Naive B cell (primary cell): ENCODE data around the gene IGLON5. TPM values are rescaled to one million over a fixed set of nuclear protein-coding genes. Genes with fewer than 3 reads are reported as not detected.

Experiments
- ATAC-seq, 2 donors: fragments of 150-1000 bp; cut with Tn5 transposase; 2 replicates each; pipeline ENCODE4 v1.10.0; 2021; ENCODE audit warnings: low read depth in 2 of 2, mild to moderate bottlenecking in 2 of 2, moderate library complexity in 2 of 2
- DNase-seq: peaks from one replicate; pipeline ENCODE4 v3.0.0; 2022
- H3K27ac Mint-ChIP-seq, 6 donors: one replicate each; pipeline ENCODE4 v1.8.0; 2020 to 2022; ENCODE audit warnings: mild to moderate bottlenecking in 6 of 6, mixed read lengths in 6 of 6, moderate library complexity in 5 of 6, inconsistent platforms in 2 of 6
- H3K27me3 Mint-ChIP-seq, 3 donors: one replicate each; pipeline ENCODE4 v1.8.0; 2021 to 2022; ENCODE audit warnings: mixed read lengths in 3 of 3, mild to moderate bottlenecking in 1 of 3
- H3K36me3 Mint-ChIP-seq, 2 donors: one replicate each; pipeline ENCODE4 v1.8.0; 2020 to 2022; ENCODE audit warnings: mixed read lengths in 2 of 2, inconsistent platforms in 1 of 2, mild to moderate bottlenecking in 1 of 2
- H3K4me1 Mint-ChIP-seq, 3 donors: one replicate each; pipeline ENCODE4 v1.8.0; 2020 to 2022; ENCODE audit warnings: mixed read lengths in 3 of 3, inconsistent platforms in 1 of 3, mild to moderate bottlenecking in 1 of 3, moderate library complexity in 1 of 3
- H3K4me3 Mint-ChIP-seq, 8 donors: one replicate each; pipeline ENCODE4 v1.8.0; 2020 to 2022; ENCODE audit warnings: mild to moderate bottlenecking in 8 of 8, mixed read lengths in 8 of 8, moderate library complexity in 8 of 8, inconsistent platforms in 2 of 8
- H3K9me3 Mint-ChIP-seq, 7 donors: one replicate each; pipeline ENCODE4 v1.8.0; 2020 to 2022; ENCODE audit warnings: mixed read lengths in 7 of 7, mild to moderate bottlenecking in 5 of 7, inconsistent platforms in 2 of 7, moderate library complexity in 1 of 7
- polyA plus RNA-seq, 6 donors: library from polyadenylated mRNA; unstranded; fragments of 300-500 nt; fragmentation: Illumina TruSeq; gene quantifications; one replicate each; pipeline ENCODE4 v1.2.3, GENCODE V29; 2021; ENCODE audit warnings: low read depth in 6 of 6

The IGLON5 gene
- polyA plus RNA-seq, 6 donors from 2014 or later = not detected

DNA sequence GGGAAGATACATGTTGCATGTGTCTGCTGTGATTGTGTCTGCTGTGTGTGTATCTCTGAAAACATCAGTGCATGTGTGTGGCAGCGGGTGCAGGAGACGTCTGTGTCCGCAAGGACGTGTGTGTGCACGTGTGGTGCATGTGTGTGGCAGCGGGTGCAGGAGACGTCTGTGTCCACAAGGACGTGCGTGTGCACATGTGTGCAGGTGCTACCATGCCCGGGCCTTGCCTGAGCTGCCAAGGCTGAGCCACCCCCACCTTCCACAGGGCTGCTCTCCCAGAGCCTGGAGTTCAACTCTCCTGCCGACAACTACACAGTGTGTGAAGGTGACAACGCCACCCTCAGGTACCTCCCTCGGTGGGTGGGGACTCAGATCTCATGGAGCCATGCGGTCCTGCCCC is 10.4 kb downstream of the IGLON5 start:
- no peak for ATAC-seq
- H3K36me3 Mint-ChIP-seq = peaks cover 0 to 10% of the 10 kb centered on the region in 2 donors
- peak overlapping the region in 1 of 6 donors; percentile 49 for H3K27ac Mint-ChIP-seq
- peaks cover 42 to 70% (median 65%) of the 10 kb centered on the region in 3 donors for H3K27me3 Mint-ChIP-seq
- no peak for DNase-seq
- no peak overlapping the region for H3K4me3 Mint-ChIP-seq
- H3K9me3 Mint-ChIP-seq = peaks cover 1 to 6% (median 4%) of the 10 kb centered on the region in 7 donors
- H3K4me1 Mint-ChIP-seq = peaks cover 0 to 1% (median 0%) of the 10 kb centered on the region in 3 donors

DNA sequence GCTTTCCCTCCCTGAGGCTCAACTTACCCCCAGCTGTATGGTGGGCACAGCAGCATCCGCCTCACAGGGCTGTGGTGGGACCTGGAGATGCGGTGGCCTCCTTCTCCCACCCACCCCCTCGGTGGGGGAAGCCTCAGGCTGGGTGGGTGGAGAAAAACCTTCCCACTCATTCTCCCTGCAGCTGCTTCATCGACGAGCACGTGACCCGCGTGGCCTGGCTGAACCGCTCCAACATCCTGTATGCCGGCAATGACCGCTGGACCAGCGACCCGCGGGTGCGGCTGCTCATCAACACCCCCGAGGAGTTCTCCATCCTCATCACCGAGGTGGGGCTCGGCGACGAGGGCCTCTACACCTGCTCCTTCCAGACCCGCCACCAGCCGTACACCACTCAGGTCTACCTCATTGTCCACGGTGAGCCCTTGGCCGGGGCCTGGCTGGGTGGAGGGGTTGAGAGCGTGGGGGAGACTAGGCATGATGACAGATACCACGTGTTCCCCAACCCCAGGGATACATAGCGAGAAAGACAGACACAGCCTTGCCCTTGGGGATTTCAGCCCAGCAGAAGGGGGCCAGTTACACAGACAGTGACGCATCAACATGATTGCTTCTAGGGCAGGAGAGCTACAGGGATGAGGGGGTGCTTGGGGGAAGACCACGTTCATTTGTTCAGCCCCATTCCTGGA is 12.2 kb downstream of the IGLON5 start:
- H3K9me3 Mint-ChIP-seq = peaks cover 2 to 7% (median 4%) of the 10 kb centered on the region in 7 donors
- H3K4me1 Mint-ChIP-seq = peaks cover 4 to 8% (median 8%) of the 10 kb centered on the region in 3 donors
- H3K36me3 Mint-ChIP-seq = peaks cover 0 to 17% of the 10 kb centered on the region in 2 donors
- DNase-seq (no peak), ATAC-seq (no peak)
- H3K27ac Mint-ChIP-seq = peak overlapping the region in 1 of 6 donors; percentile 25
- peaks cover 47 to 84% (median 77%) of the 10 kb centered on the region in 3 donors for H3K27me3 Mint-ChIP-seq
- H3K4me3 Mint-ChIP-seq = no peak overlapping the region

DNA sequence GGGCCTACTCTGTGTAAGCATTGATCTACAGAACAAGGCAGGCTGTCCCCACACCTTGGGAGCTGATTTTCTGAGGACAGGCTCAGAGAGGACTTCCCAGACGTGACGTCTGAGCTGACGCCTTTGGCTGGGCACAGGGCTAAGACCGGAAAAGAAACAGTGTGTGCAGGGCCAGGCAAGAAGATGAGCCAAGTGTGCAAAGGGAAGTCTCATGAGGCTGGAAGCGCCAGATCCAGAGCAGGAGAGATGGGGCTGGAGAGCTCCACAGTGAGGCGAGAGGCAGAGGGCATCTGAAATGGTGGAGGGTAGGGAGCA is 12.7 kb downstream of the IGLON5 start:
- no peak overlapping the region for H3K4me3 Mint-ChIP-seq
- H3K27ac Mint-ChIP-seq = no peak overlapping the region
- peaks cover under 1 to 7% (median 4%) of the 10 kb centered on the region in 7 donors for H3K9me3 Mint-ChIP-seq
- ATAC-seq = no peak
- DNase-seq = no peak
- H3K4me1 Mint-ChIP-seq = peaks cover 4 to 8% (median 8%) of the 10 kb centered on the region in 3 donors
- H3K27me3 Mint-ChIP-seq = peaks cover 45 to 86% (median 80%) of the 10 kb centered on the region in 3 donors
- peaks cover 0 to 17% of the 10 kb centered on the region in 2 donors for H3K36me3 Mint-ChIP-seq

DNA sequence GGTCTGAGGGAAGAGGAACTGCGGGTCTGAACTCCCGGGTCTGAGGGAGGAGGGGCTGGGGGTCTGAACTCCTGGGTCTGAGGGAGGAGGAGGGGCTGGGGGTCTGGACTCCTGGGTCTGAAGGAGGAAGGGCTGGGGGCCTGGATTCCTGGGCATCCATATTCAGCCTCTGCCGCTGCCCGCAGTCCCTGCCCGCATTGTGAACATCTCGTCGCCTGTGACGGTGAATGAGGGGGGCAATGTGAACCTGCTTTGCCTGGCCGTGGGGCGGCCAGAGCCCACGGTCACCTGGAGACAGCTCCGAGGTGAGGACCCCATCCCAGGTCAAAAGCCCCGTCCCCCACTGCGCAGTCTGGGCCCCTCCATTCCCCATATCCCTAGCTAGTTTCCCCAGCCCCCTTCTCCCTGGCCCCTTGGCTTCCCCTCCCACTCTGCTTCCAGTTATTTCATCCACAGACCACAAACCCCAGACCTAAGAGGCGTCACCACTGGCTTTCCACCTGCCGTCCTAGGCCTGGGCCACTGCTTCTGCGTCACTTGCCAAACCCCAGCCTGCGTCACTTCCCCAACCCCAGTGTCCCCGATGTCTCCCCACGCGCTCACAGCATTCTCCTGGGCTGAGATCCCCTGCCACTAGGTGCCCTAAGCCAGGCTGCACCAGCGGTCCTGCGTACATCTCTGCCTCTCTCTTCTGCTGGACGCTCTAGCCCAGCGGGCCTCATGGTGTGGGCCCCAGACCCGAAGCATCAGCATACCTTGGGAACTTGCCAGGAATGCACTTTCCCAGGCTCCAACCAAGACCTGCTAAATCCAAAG is 13.9 kb downstream of the IGLON5 start:
- H3K27ac Mint-ChIP-seq = peak overlapping the region in 1 of 6 donors; percentile 7
- peaks cover 8 to 9% (median 8%) of the 10 kb centered on the region in 3 donors for H3K4me1 Mint-ChIP-seq
- H3K9me3 Mint-ChIP-seq = peaks cover under 1 to 7% (median 4%) of the 10 kb centered on the region in 7 donors
- H3K27me3 Mint-ChIP-seq = peaks cover 47 to 88% (median 83%) of the 10 kb centered on the region in 3 donors
- DNase-seq (no peak), ATAC-seq (peak; percentile 45 to 60)
- peak overlapping the region in 2 of 8 donors; percentile 44 to 46 for H3K4me3 Mint-ChIP-seq
- peaks cover under 1 to 17% of the 10 kb centered on the region in 2 donors for H3K36me3 Mint-ChIP-seq

DNA sequence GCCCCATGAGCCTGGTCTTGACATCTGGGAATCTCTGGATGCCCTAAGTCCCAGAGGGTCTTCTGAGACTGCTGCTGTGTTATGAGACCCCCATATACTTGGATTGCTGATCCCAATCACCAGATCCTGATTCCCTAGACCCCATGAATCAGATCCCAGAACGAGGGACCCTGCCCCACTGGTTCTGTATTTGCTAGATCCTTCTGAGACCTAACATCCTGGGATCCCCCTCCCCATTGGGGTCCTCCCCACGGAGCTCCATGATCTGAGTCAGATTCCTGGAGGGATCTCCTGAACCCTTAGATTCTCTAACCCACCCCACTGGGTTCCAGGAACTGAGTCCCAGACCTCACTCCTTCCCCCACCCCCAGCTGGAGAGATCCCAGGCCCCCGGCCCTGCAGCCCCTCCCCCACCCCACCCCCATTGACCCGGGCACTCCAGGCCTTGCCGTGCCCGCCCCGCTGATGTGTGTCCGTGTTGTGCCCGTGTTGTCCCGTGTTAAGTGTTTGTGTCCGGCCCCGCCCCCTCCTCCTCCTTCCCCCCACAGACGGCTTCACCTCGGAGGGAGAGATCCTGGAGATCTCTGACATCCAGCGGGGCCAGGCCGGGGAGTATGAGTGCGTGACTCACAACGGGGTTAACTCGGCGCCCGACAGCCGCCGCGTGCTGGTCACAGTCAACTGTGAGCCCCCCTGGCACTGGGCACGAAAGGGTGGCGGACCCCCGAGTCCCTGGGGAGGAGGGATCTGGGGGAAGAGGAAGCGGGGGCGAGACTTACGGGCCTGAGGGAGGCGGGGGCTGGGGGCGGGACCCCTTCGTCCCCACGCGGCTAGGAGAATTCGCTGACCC is 15.0 kb downstream of the IGLON5 start:
- H3K27ac Mint-ChIP-seq = peak overlapping the region in 1 of 6 donors; percentile 63
- peaks cover 8 to 9% (median 8%) of the 10 kb centered on the region in 3 donors for H3K4me1 Mint-ChIP-seq
- H3K9me3 Mint-ChIP-seq = peaks cover 4 to 18% (median 6%) of the 10 kb centered on the region in 7 donors
- peak overlapping the region in 4 of 8 donors; percentile 37 to 46 (median 42) for H3K4me3 Mint-ChIP-seq
- no peak for DNase-seq
- H3K27me3 Mint-ChIP-seq = peaks cover 47 to 93% (median 88%) of the 10 kb centered on the region in 3 donors
- no peak for ATAC-seq
- peaks cover 8 to 18% of the 10 kb centered on the region in 2 donors for H3K36me3 Mint-ChIP-seq

DNA sequence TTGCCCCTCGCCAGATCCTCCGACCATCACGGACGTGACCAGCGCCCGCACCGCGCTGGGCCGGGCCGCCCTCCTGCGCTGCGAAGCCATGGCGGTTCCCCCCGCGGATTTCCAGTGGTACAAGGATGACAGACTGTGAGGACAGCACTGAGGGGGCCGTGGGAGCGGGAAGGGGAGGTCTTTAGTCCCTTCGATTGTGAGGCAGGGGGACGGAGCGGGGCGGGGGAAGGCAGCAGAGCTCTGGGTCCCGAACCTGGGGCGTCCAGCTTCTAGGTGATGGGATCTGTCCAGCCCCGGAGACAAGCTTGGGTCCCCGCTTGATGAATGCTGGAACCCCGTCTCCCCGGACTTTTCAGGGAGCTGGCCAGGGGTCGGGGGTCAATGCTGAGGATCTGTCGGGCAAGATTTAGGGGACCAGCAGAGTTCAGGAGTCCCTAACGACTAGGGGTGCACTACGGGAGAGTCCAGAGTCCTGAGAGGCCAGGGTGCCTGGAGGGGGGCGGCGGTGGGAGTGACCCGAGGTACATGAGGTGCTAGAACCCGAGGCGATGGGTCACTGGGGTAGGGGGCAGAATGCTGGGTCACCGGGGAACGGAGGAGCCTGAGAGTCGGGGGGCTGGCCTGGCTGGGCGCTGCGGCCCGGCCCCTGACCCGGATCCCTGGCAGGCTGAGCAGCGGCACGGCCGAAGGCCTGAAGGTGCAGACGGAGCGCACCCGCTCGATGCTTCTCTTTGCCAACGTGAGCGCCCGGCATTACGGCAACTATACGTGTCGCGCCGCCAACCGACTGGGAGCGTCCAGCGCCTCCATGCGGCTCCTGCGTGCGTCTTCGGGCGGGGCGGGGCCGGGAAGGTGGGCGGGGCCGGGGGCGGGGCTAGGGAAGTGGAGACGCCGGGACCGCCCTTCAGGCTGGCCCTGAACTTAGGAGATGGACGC is 15.9 kb downstream of the IGLON5 start:
- peaks cover 8 to 9% (median 8%) of the 10 kb centered on the region in 3 donors for H3K4me1 Mint-ChIP-seq
- H3K36me3 Mint-ChIP-seq = peaks cover 13 to 25% of the 10 kb centered on the region in 2 donors
- H3K4me3 Mint-ChIP-seq = peak overlapping the region in 6 of 8 donors; percentile 37 to 75 (median 64)
- DNase-seq (peak; percentile 12), ATAC-seq (peak; percentile 67 to 71)
- peaks cover 52 to 93% (median 88%) of the 10 kb centered on the region in 3 donors for H3K27me3 Mint-ChIP-seq
- H3K27ac Mint-ChIP-seq = peak overlapping the region in 1 of 6 donors; percentile 65
- peaks cover 4 to 18% (median 5%) of the 10 kb centered on the region in 7 donors for H3K9me3 Mint-ChIP-seq

DNA sequence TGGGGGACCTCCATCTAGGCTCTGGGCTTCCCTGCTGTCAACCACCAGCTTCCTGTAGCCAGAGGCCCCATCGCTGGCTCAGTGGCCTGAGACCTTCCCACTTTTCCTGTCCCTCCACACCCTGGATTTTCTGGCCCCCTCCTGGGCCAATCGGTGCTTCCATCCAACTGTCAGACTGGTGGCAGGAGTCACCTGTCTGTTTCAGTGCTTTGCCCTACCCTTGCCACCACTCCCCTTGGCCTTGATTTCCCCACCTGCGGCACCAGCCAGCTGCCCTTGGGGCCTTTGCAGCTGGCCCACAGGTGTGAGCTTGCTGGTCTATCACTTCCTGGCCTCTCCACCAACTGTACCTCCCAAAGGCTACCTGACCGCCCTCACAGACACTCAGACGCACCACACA is 18.0 kb downstream of the IGLON5 start:
- H3K4me3 Mint-ChIP-seq = peak overlapping the region in 2 of 8 donors; percentile 44 to 75
- peaks cover 41 to 80% (median 69%) of the 10 kb centered on the region in 3 donors for H3K27me3 Mint-ChIP-seq

DNA sequence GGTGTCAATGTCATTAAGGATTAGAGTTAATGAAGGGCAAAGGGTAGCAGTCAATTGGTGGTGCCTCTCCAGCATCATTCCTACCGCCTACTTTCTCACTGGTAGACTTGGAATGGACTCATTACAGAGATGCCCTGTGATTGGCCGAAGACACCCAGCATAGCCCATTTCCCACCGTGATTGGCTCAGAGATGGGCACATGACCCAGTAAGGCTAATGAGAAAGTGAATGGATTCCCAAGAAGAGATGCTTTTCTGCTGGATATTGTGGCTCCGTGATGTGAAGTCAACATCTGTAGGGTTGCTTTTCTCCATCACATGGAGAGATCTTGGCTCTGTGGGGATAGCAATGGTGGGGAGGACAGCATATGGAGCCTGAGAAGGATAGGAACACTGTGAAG is 18.9 kb downstream of the IGLON5 start:
- no peak overlapping the region for H3K27ac Mint-ChIP-seq
- no peak overlapping the region for H3K4me3 Mint-ChIP-seq
- DNase-seq (no peak), ATAC-seq (no peak)
- H3K36me3 Mint-ChIP-seq = peaks cover 13 to 18% of the 10 kb centered on the region in 2 donors
- peaks cover 33 to 80% (median 69%) of the 10 kb centered on the region in 3 donors for H3K27me3 Mint-ChIP-seq
- peaks cover 2 to 14% (median 5%) of the 10 kb centered on the region in 7 donors for H3K9me3 Mint-ChIP-seq
- H3K4me1 Mint-ChIP-seq = peaks cover 8 to 9% (median 8%) of the 10 kb centered on the region in 3 donors

More for the DNA sequence above, 18.0 kb downstream of the IGLON5 start:
- Mint-ChIP-seq H3K9me3 (peaks cover 2 to 14% (median 5%) of the 10 kb centered on the region in 7 donors), H3K36me3 (peaks cover 13 to 18% of the 10 kb centered on the region in 2 donors), H3K4me1 (peaks cover 8 to 9% (median 8%) of the 10 kb centered on the region in 3 donors), H3K27ac (peak overlapping the region in 1 of 6 donors; percentile 53)
- ATAC-seq = no peak
- DNase-seq = no peak

DNA sequence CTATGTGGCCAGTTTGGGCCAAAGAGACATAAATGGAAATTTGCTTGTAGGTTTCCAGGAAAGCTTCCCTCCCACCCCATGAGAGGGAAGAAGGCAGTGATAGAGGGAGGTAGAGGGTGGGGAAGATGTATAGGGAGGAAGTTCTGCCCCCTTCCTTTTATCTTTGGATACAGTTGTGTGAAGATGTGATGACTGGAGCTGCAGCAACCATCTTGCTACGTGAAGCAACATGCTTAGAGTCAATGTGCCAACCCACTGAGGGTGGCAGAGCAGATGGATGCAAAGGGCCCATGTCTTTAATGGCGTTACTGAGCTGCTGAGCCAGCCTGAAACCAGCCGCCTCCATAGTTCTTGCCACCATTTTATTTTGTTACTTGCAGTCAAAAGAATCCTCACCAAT is 19.7 kb downstream of the IGLON5 start:
- Mint-ChIP-seq H3K9me3 (peaks cover 2 to 14% (median 4%) of the 10 kb centered on the region in 7 donors), H3K27me3 (peaks cover 33 to 75% (median 64%) of the 10 kb centered on the region in 3 donors), H3K36me3 (peaks cover 13 to 18% of the 10 kb centered on the region in 2 donors), H3K27ac (no peak overlapping the region), H3K4me3 (no peak overlapping the region), H3K4me1 (peaks cover 8 to 9% (median 8%) of the 10 kb centered on the region in 3 donors)
- DNase-seq (no peak), ATAC-seq (no peak)

DNA sequence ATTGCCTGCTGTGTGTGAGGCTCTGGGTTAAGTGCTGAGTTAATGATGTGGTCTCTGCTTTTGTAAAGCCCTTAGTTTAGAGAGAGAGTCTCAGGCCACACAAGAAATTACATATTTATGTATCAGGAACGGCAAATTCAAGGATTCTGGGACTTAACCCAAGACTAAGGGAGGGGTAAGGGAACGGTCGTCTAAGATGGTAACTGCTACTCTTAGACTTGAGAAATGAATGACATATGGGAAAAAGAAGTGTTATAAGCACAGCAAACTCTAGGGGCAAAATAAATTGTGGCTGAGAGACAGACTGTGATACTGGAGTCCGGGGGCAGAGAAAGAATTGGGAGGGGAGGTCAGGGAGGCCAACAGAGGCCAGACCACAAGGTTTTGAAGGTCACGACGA is 20.3 kb downstream of the IGLON5 start:
- no peak overlapping the region for H3K27ac Mint-ChIP-seq
- no peak overlapping the region for H3K4me3 Mint-ChIP-seq
- H3K9me3 Mint-ChIP-seq = peaks cover 2 to 14% (median 4%) of the 10 kb centered on the region in 7 donors
- H3K36me3 Mint-ChIP-seq = peaks cover 13 to 18% of the 10 kb centered on the region in 2 donors
- ATAC-seq (no peak), DNase-seq (no peak)
- H3K4me1 Mint-ChIP-seq = peaks cover 8 to 9% (median 8%) of the 10 kb centered on the region in 3 donors
- H3K27me3 Mint-ChIP-seq = peaks cover 33 to 74% (median 66%) of the 10 kb centered on the region in 3 donors

DNA sequence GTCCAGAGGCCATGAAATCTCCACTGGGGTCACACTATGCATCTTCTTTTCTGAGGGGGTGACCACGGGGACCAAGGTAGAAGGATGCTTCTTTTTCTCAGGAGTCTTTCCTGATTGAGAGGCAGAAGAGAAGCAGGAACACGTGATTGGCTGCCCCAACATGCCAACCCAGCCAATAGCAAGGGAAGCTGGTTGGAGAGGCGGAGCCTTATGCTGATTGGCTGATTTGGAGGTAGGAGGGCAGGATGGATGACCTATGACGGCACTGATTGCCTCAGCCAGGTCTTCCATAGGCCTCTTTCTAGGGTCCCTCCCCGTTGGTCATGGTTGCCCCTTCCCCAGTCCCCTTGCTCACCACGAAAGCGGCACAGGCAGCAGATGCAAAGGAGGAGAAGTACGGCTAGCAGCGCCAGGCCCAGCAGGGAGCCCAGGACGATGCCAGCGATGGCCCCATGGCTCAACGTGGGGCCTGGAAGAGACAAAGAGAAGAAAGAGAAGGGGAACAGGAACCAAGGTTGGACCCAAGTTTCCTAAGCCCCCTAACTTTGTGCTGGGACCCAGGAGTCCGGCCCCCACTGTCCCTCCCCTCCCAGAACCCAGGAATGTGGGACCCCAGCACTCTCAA is 22.5 kb downstream of the IGLON5 start:
- no peak overlapping the region for H3K4me3 Mint-ChIP-seq

More for the DNA sequence above, 22.5 kb downstream of the IGLON5 start:
- Mint-ChIP-seq H3K36me3 (peaks cover 11 to 13% of the 10 kb centered on the region in 2 donors), H3K9me3 (peaks cover 2 to 11% (median 4%) of the 10 kb centered on the region in 7 donors), H3K27me3 (peaks cover 25 to 52% (median 52%) of the 10 kb centered on the region in 3 donors), H3K27ac (no peak overlapping the region), H3K4me1 (peaks cover 5 to 11% (median 6%) of the 10 kb centered on the region in 3 donors)
- ATAC-seq (no peak), DNase-seq (no peak)
